ENCODE measurements around the gene OPCML.

Gene OPCML

DNA sequence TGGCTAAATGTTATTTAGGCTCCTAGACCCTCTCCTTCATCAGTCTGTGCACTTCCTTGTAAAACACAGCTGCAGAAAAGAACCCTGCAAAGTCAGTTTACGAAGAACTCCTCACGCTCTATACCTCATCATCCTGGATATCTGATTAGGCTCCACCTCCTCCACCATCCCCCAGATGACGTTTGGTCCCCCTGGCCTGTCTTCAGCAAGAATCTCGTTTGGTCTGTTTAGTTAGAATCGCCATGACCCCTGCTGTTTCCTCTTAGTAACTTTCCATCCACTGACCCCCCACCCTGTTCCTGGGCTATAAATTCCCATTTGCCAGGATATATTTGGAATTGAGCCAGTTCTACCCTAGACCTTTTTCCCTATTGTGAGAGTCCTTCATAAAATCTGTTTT is 214.1 kb downstream of the OPCML start:
- H3K9ac ChIP-seq (ENCODE audit: low read length): no peak overlapping the region
- H4K20me1 ChIP-seq (ENCODE audit: insufficient read depth, low read length): no peaks in the 10 kb centered on the region
- no peaks in the 10 kb centered on the region for H3K36me3 ChIP-seq (ENCODE audit: insufficient read depth, low read length)
- H3K27me3 ChIP-seq (ENCODE audit: insufficient read depth, low read length): no peaks in the 10 kb centered on the region
- H3K9me2 ChIP-seq (ENCODE audit: low read depth, low read length): no peaks in the 10 kb centered on the region
- H3K4me3 ChIP-seq (ENCODE audit: low read depth, low read length, poor library complexity, severe bottlenecking): no peak overlapping the region
- H2AFZ ChIP-seq (ENCODE audit: low read length): no peak overlapping the region
- no peaks in the 10 kb centered on the region for H3F3A ChIP-seq (ENCODE audit: insufficient read depth, low read length)
- H3K9me3 ChIP-seq (ENCODE audit: low read length): no peaks in the 10 kb centered on the region
- H3K27ac ChIP-seq (ENCODE audit: low read depth, low read length, poor library complexity, severe bottlenecking): no peak overlapping the region
- no peak overlapping the region for H3K4me2 ChIP-seq (ENCODE audit: low read length)
- H3K4me1 ChIP-seq (ENCODE audit: insufficient read depth, low read length, severe bottlenecking): no peaks in the 10 kb centered on the region
- TF ChIP-seq, protein P1, sequence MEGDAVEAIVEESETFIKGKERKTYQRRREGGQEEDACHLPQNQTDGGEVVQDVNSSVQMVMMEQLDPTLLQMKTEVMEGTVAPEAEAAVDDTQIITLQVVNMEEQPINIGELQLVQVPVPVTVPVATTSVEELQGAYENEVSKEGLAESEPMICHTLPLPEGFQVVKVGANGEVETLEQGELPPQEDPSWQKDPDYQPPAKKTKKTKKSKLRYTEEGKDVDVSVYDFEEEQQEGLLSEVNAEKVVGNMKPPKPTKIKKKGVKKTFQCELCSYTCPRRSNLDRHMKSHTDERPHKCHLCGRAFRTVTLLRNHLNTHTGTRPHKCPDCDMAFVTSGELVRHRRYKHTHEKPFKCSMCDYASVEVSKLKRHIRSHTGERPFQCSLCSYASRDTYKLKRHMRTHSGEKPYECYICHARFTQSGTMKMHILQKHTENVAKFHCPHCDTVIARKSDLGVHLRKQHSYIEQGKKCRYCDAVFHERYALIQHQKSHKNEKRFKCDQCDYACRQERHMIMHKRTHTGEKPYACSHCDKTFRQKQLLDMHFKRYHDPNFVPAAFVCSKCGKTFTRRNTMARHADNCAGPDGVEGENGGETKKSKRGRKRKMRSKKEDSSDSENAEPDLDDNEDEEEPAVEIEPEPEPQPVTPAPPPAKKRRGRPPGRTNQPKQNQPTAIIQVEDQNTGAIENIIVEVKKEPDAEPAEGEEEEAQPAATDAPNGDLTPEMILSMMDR (IDR thresholded peaks at IDR 0.05; ENCODE audit: low read length): no peak
- TF ChIP-seq EZH2 (IDR thresholded peaks at IDR 0.05; ENCODE audit: borderline replicate concordance, low read length): no peak
- no peaks in the 10 kb centered on the region for H3K79me2 ChIP-seq (ENCODE audit: insufficient read depth, low read length)

DNA sequence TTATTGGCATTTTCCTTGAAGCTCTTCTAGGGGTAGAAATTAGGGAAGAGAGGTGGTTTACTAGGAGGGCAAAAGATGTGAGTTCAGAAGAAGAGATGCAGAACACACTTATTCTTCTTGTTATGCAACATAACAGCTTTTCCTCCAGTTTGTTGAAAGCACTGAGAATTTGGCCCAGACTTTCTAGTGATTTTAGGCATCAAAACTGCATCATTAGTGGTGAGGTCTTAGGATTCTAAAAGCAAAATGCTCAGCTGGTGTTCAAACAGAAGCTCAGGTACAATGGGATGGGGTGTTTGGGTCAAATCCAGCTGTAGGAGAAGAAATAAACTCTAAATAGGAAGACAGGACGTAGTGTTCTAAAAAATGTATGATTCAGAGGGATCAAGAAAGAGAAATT is 221.1 kb downstream of the OPCML start:
- no peak overlapping the region for H3K9ac ChIP-seq (ENCODE audit: low read length)
- TF ChIP-seq EZH2 (IDR thresholded peaks at IDR 0.05; ENCODE audit: borderline replicate concordance, low read length): no peak
- TF ChIP-seq, protein P1 (IDR thresholded peaks at IDR 0.05; ENCODE audit: low read length): no peak
- no peaks in the 10 kb centered on the region for H3K9me2 ChIP-seq (ENCODE audit: low read depth, low read length)
- H3K27ac ChIP-seq (ENCODE audit: low read depth, low read length, poor library complexity, severe bottlenecking): no peak overlapping the region
- H3K27me3 ChIP-seq (ENCODE audit: insufficient read depth, low read length): no peaks in the 10 kb centered on the region
- no peaks in the 10 kb centered on the region for H3K79me2 ChIP-seq (ENCODE audit: insufficient read depth, low read length)
- H3K4me2 ChIP-seq (ENCODE audit: low read length): no peak overlapping the region
- H3K9me3 ChIP-seq (ENCODE audit: low read length): no peaks in the 10 kb centered on the region
- no peaks in the 10 kb centered on the region for H3K36me3 ChIP-seq (ENCODE audit: insufficient read depth, low read length)
- H4K20me1 ChIP-seq (ENCODE audit: insufficient read depth, low read length): no peaks in the 10 kb centered on the region
- no peak overlapping the region for H3K4me3 ChIP-seq (ENCODE audit: low read depth, low read length, poor library complexity, severe bottlenecking)
- no peaks in the 10 kb centered on the region for H3K4me1 ChIP-seq (ENCODE audit: insufficient read depth, low read length, severe bottlenecking)
- H2AFZ ChIP-seq (ENCODE audit: low read length): no peak overlapping the region
- no peaks in the 10 kb centered on the region for H3F3A ChIP-seq (ENCODE audit: insufficient read depth, low read length)

DNA sequence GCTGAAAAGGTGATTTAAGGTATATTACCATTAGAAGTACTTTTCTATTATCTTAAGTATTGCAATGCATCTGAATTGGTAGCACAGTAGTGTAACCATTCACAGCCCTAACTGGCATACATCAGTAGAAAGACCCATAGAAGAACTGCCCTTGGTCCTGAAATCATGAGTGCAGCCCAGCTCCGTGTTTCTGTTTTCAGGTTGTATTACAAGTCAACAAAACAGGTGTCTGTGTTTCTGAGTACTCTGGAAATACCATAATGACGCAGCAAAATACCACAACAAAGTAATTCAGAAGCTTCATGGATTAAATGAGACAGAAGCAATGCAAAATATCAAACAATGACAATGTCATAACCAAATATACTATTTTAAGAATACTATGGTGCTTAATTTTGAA is 226.3 kb downstream of the OPCML start:
- Histone ChIP-seq H3K27ac (ENCODE audit: low read depth, low read length, poor library complexity, severe bottlenecking) (no peak overlapping the region), H3K9me2 (ENCODE audit: low read depth, low read length) (no peaks in the 10 kb centered on the region), H3K9ac (ENCODE audit: low read length) (no peak overlapping the region), H4K20me1 (ENCODE audit: insufficient read depth, low read length) (no peaks in the 10 kb centered on the region), H3K4me2 (ENCODE audit: low read length) (no peak overlapping the region), H3K4me3 (ENCODE audit: low read depth, low read length, poor library complexity, severe bottlenecking) (no peak overlapping the region), H3K27me3 (ENCODE audit: insufficient read depth, low read length) (no peaks in the 10 kb centered on the region), H2AFZ (ENCODE audit: low read length) (no peak overlapping the region), H3F3A (ENCODE audit: insufficient read depth, low read length) (no peaks in the 10 kb centered on the region), H3K4me1 (ENCODE audit: insufficient read depth, low read length, severe bottlenecking) (no peaks in the 10 kb centered on the region), H3K9me3 (ENCODE audit: low read length) (no peaks in the 10 kb centered on the region), H3K36me3 (ENCODE audit: insufficient read depth, low read length) (no peaks in the 10 kb centered on the region), H3K79me2 (ENCODE audit: insufficient read depth, low read length) (no peaks in the 10 kb centered on the region)
- TF ChIP-seq, protein P1 (IDR thresholded peaks at IDR 0.05; ENCODE audit: low read length): no peak
- no peak for TF ChIP-seq EZH2 (IDR thresholded peaks at IDR 0.05; ENCODE audit: borderline replicate concordance, low read length)

Measured in OCI-LY1 (cell line).